Neutrophil (primary cell): ENCODE measurements around the gene LRRC47.
A peak's percentile ranks its signal among the peaks of the same experiment; 100 is the strongest.

Experiments
- H3K27ac ChIP-seq: fragments of 200-600 bp; sonication (generic); 2 replicates; pipeline ENCODE4 v1.5.1; 2016; ENCODE audit warnings: mild to moderate bottlenecking, moderate library complexity
- H3K27me3 ChIP-seq: fragments of 200-600 bp; sonication (generic); 2 replicates; pipeline ENCODE4 v1.6.0; 2016; ENCODE audit warnings: mild to moderate bottlenecking
- H3K36me3 ChIP-seq: fragments of 200-600 bp; sonication (generic); 2 replicates; pipeline ENCODE4 v1.5.1; 2017
- H3K4me1 ChIP-seq, 2 experiments: fragments of 200-600 bp in 1 of 2; sonication (generic) in 1 of 2; 1 replicate in 1 of 2; 2 replicates in 1 of 2; pipeline versions ENCODE4 v1.5.1 to v1.6.1; 2013 to 2016; ENCODE audit warnings: low read depth in 1 of 2, low read length in 1 of 2, mild to moderate bottlenecking in 1 of 2, moderate library complexity in 1 of 2; ENCODE audit not compliant: control insufficient read depth in 1 of 2, insufficient read depth in 1 of 2
- H3K4me3 ChIP-seq, 2 experiments: fragments of 200-600 bp in 1 of 2; sonication (generic) in 1 of 2; 1 replicate in 1 of 2; 2 replicates in 1 of 2; pipeline ENCODE4 v1.5.1; 2013 to 2016; ENCODE audit warnings: low read depth in 1 of 2, low read length in 1 of 2, mild to moderate bottlenecking in 1 of 2, moderate library complexity in 1 of 2
- H3K9me3 ChIP-seq: fragments of 200-600 bp; sonication (generic); 2 replicates; pipeline ENCODE4 v1.5.1; 2016
- CTCF ChIP-seq: fragments of 200-600 bp; sonication (generic); IDR thresholded peaks from 2 replicates; pipeline ENCODE4 v1.5.1; 2016; ENCODE audit warnings: antibody characterized with exemption

The LRRC47 gene

GRCh38 chr1:3744646-3745045 lies 51.7 kb downstream of the LRRC47 start:
- no peak overlapping the region for H3K27ac ChIP-seq
- H3K4me3 ChIP-seq: no peak overlapping the region
- H3K4me1 ChIP-seq: peaks cover 18 to 20% of the 10 kb centered on the region in 2 experiments
- peaks cover 41% of the 10 kb centered on the region for H3K27me3 ChIP-seq
- no peaks in the 10 kb centered on the region for H3K9me3 ChIP-seq
- H3K36me3 ChIP-seq: peaks cover 14% of the 10 kb centered on the region
- TF ChIP-seq CTCF: no peak

GRCh38 chr1:3743826-3744225 lies 52.5 kb downstream of the LRRC47 start:
- Histone ChIP-seq H3K27ac (peak overlapping the region; percentile 59), H3K4me3 (no peak overlapping the region), H3K9me3 (no peaks in the 10 kb centered on the region), H3K27me3 (peaks cover 34% of the 10 kb centered on the region), H3K4me1 (peaks cover 18 to 20% of the 10 kb centered on the region in 2 experiments), H3K36me3 (peaks cover 19% of the 10 kb centered on the region)
- no peak for TF ChIP-seq CTCF

- Histone ChIP-seq H3K4me1 (peaks cover 18 to 20% of the 10 kb centered on the region in 2 experiments), H3K9me3 (no peaks in the 10 kb centered on the region), H3K27ac (peak overlapping the region; percentile 59), H3K27me3 (peaks cover 30% of the 10 kb centered on the region), H3K36me3 (peaks cover 23% of the 10 kb centered on the region), H3K4me3 (no peak overlapping the region)
- no peak for TF ChIP-seq CTCF
Measured at GRCh38 chr1:3743421-3743820, 52.9 kb downstream of the LRRC47 start.

- H3K27ac ChIP-seq: peak overlapping the region; percentile 59
- TF ChIP-seq CTCF: no peak
- no peak overlapping the region for H3K4me3 ChIP-seq
- peaks cover 15 to 17% of the 10 kb centered on the region in 2 experiments for H3K4me1 ChIP-seq
- no peaks in the 10 kb centered on the region for H3K9me3 ChIP-seq
- H3K27me3 ChIP-seq: peaks cover 23% of the 10 kb centered on the region
- H3K36me3 ChIP-seq: peaks cover 28% of the 10 kb centered on the region
Measured at GRCh38 chr1:3742439-3743298, 53.6 kb downstream of the LRRC47 start.

GRCh38 chr1:3741566-3742438 lies 54.5 kb downstream of the LRRC47 start:
- Histone ChIP-seq H3K4me3 (no peak overlapping the region), H3K9me3 (no peaks in the 10 kb centered on the region), H3K27ac (no peak overlapping the region), H3K27me3 (peaks cover 14% of the 10 kb centered on the region), H3K4me1 (peaks cover 9 to 10% of the 10 kb centered on the region in 2 experiments), H3K36me3 (peaks cover 28% of the 10 kb centered on the region)
- no peak for TF ChIP-seq CTCF
